Fibroblast of lung (primary cell): Measurements from ENCODE around the gene NDUFS5. TPM values are rescaled to one million over a fixed set of nuclear protein-coding genes. Genes with fewer than 3 reads are reported as not detected.

Experiments
- DNase-seq, 2 donors: peaks; one replicate each; pipeline versions ENCODE4 v3.0.0 to v3.0.0-alpha.2; 2010; ENCODE audit warnings: low read depth in 2 of 2
- H2AFZ ChIP-seq: 2 replicates; pipeline ENCODE4 v1.5.1; 2012; ENCODE audit warnings: low read length, control low read depth, inconsistent platforms
- H3K27ac ChIP-seq: 2 replicates; pipeline ENCODE4 v1.5.1; 2011; ENCODE audit warnings: low read length, control low read depth; ENCODE audit not compliant: insufficient read depth
- H3K27me3 ChIP-seq: 2 replicates; pipeline ENCODE4 v1.5.1; 2011; ENCODE audit warnings: mild to moderate bottlenecking, low read length; ENCODE audit not compliant: control insufficient read depth, insufficient read depth
- H3K36me3 ChIP-seq: 2 replicates; pipeline ENCODE4 v1.5.1; 2011; ENCODE audit warnings: low read length; ENCODE audit not compliant: control insufficient read depth, insufficient read depth
- H3K4me1 ChIP-seq: 2 replicates; pipeline ENCODE4 v1.5.1; 2011; ENCODE audit warnings: low read length; ENCODE audit not compliant: control insufficient read depth, insufficient read depth; ENCODE audit errors: extremely low read depth
- H3K4me2 ChIP-seq: 2 replicates; pipeline ENCODE4 v1.5.1; 2011; ENCODE audit warnings: low read length, control low read depth; ENCODE audit not compliant: insufficient read depth; ENCODE audit errors: extremely low read depth
- H3K4me3 ChIP-seq, 4 experiments: fragments of 200-600 bp in 1 of 4; sonication (generic) in 1 of 4; replicated peaks in 1 of 4; 2 replicates each; pipeline ENCODE4 v1.5.1; 2011 to 2016; ENCODE audit warnings: low read length in 4 of 4, low read depth in 3 of 4, mild to moderate bottlenecking in 3 of 4, control low read depth in 2 of 4, inconsistent platforms in 1 of 4, mixed read lengths in 1 of 4; ENCODE audit not compliant: insufficient read depth in 1 of 4; ENCODE audit errors: control extremely low read depth in 1 of 4
- H3K79me2 ChIP-seq: 2 replicates; pipeline ENCODE4 v1.5.1; 2012; ENCODE audit warnings: mild to moderate bottlenecking, low read length, inconsistent platforms; ENCODE audit not compliant: control insufficient read depth, insufficient read depth
- H3K9ac ChIP-seq: 2 replicates; pipeline ENCODE4 v1.5.1; 2011; ENCODE audit warnings: mild to moderate bottlenecking, low read length, control low read depth; ENCODE audit not compliant: insufficient read depth
- H3K9me3 ChIP-seq: 2 replicates; pipeline ENCODE4 v1.5.1; 2012; ENCODE audit warnings: low read depth, low read length; ENCODE audit not compliant: control insufficient read depth, insufficient read depth
- H4K20me1 ChIP-seq: 2 replicates; pipeline ENCODE4 v1.5.1; 2011; ENCODE audit warnings: low read length; ENCODE audit not compliant: control insufficient read depth, insufficient read depth; ENCODE audit errors: extremely low read depth
- EZH2 ChIP-seq: IDR thresholded peaks from 2 replicates; pipeline ENCODE4 v1.5.1; 2012; ENCODE audit warnings: low read length, control low read depth, mild to moderate bottlenecking; ENCODE audit errors: missing control alignments
- polyA plus RNA-seq, 2 donors: library from polyadenylated mRNA; depleted of rRNA in 1 of 2; stranded (reverse) in 1 of 2; unstranded in 1 of 2; fragments of >200 nt; gene quantifications; 2 replicates each; pipeline ENCODE4 v1.2.1, GENCODE V29; 2011 to 2012; ENCODE audit warnings: missing spikeins in 1 of 2
- total RNA-seq: library from RNA; depleted of rRNA; stranded (reverse); fragments of >200 nt; gene quantifications from 2 replicates; pipeline ENCODE4 v1.2.1, GENCODE V29; 2014
- TF ChIP-seq, protein P1 (sequence below), 2 donors: IDR thresholded peaks in 1 of 2; conservative IDR thresholded peaks in 1 of 2; 1 replicate in 1 of 2; 2 replicates in 1 of 2; pipeline ENCODE4 v1.5.1; 2011 to 2012; ENCODE audit warnings: low read length in 2 of 2, control low read depth in 1 of 2, inconsistent platforms in 1 of 2, low read depth in 1 of 2, mild to moderate bottlenecking in 1 of 2

NDUFS5 gene
- total and polyA plus RNA-seq, 2 donors (not counting 1 experiment from before 2014, with no cell fraction given), result 501 to 572 TPM

DNA sequence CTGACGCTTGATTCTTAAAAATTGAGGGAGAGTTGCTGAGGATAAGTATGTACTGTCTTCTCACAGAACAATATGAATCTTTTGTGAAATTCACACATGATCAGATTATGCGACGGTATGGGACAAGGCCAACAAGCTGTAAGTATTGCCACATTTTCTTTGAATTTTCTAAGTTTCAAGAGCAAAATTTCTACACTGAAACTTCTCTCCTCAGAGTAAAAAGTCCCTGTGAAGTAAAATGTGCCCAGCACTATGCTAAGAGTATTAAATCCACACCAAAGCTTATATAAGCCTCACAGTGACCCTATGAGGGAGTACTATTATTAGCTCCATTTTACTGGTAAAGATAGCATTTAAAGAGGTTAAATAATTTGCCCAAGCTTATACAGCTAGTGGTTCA is 22.9 kb upstream of the NDUFS5 start:
- TF ChIP-seq, protein P1, sequence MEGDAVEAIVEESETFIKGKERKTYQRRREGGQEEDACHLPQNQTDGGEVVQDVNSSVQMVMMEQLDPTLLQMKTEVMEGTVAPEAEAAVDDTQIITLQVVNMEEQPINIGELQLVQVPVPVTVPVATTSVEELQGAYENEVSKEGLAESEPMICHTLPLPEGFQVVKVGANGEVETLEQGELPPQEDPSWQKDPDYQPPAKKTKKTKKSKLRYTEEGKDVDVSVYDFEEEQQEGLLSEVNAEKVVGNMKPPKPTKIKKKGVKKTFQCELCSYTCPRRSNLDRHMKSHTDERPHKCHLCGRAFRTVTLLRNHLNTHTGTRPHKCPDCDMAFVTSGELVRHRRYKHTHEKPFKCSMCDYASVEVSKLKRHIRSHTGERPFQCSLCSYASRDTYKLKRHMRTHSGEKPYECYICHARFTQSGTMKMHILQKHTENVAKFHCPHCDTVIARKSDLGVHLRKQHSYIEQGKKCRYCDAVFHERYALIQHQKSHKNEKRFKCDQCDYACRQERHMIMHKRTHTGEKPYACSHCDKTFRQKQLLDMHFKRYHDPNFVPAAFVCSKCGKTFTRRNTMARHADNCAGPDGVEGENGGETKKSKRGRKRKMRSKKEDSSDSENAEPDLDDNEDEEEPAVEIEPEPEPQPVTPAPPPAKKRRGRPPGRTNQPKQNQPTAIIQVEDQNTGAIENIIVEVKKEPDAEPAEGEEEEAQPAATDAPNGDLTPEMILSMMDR (conservative IDR thresholded peaks at IDR 0.05 in 1 of 2, IDR thresholded peaks at IDR 0.05 in 1 of 2; ENCODE audit: low read depth in 1 of 2, low read length in 2 of 2), result no peak
- no peak for TF ChIP-seq EZH2
- Histone ChIP-seq H3K9ac (no peak overlapping the region), H3K36me3 (peaks cover 14% of the 10 kb centered on the region)

DNA sequence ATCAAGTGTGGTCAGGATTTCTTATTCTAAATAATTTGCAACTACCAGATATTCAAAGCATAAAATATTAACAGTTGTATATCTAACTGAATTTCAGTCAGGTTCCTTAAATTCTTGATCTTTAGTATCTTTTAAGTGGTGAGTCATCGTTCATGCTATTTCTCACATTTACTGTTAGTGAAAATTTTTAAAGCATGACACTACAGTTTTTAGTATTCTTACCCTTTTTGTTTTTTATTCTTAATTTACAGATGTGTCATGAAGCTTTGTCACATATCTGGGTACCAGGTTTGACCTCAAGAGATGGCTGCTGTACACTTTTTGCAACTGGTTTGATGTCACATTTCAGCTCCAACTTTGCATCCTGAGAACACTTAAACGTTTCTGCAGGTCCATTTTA is 22.4 kb upstream of the NDUFS5 start:
- no peak overlapping the region for H3K4me2 ChIP-seq
- no peak overlapping the region for H2AFZ ChIP-seq
- H3K79me2 ChIP-seq, result peaks cover 9% of the 10 kb centered on the region
- peaks cover 7% of the 10 kb centered on the region for H3K4me1 ChIP-seq
- no peaks in the 10 kb centered on the region for H3K27me3 ChIP-seq
- no peak for TF ChIP-seq EZH2
- TF ChIP-seq, protein P1 (conservative IDR thresholded peaks at IDR 0.05 in 1 of 2, IDR thresholded peaks at IDR 0.05 in 1 of 2; ENCODE audit: low read depth in 1 of 2, low read length in 2 of 2), result no peak
- no peak overlapping the region for H3K27ac ChIP-seq
- no peaks in the 10 kb centered on the region for H4K20me1 ChIP-seq
- peak in 1 of 2 donors; percentile 48 for DNase-seq
- no peaks in the 10 kb centered on the region for H3K9me3 ChIP-seq
- H3K9ac ChIP-seq, result no peak overlapping the region
- no peak overlapping the region for H3K4me3 ChIP-seq
- H3K36me3 ChIP-seq, result peaks cover 14% of the 10 kb centered on the region

More for the DNA sequence above, 22.9 kb upstream of the NDUFS5 start:
- Histone ChIP-seq H3K79me2 (peaks cover 11% of the 10 kb centered on the region), H3K9me3 (no peaks in the 10 kb centered on the region), H4K20me1 (no peaks in the 10 kb centered on the region), H3K27me3 (no peaks in the 10 kb centered on the region), H3K4me3 (no peak overlapping the region), H3K27ac (no peak overlapping the region), H3K4me2 (no peak overlapping the region), H2AFZ (no peak overlapping the region), H3K4me1 (peaks cover 7% of the 10 kb centered on the region)
- DNase-seq, result no peak

DNA sequence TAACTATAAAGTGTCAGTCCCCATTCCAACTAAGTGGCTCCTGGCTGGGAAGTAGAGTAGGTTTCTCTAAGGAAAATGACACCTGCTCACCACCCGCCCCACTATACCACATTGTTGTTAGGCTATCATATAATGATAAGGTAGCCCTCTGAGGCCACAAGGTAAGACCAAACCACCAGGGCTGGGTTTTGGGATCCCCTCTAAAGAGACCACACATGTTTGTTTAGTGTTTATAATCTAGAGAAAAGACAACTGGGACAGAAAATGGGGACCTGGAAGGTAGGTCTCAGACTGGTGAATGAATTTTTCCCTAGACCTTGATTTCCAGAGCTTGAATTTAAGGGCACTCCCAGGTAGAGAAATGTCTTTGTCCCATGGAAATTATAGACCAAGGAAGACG is 19.9 kb upstream of the NDUFS5 start:
- Histone ChIP-seq H3K4me1 (peaks cover 7% of the 10 kb centered on the region), H3K4me3 (no peak overlapping the region), H3K27me3 (no peaks in the 10 kb centered on the region), H3K9ac (no peak overlapping the region), H2AFZ (no peak overlapping the region), H3K36me3 (peaks cover 17% of the 10 kb centered on the region), H3K27ac (no peak overlapping the region), H3K4me2 (no peak overlapping the region), H3K79me2 (peaks cover 3% of the 10 kb centered on the region), H3K9me3 (no peaks in the 10 kb centered on the region), H4K20me1 (no peaks in the 10 kb centered on the region)
- TF ChIP-seq, protein P1 (conservative IDR thresholded peaks at IDR 0.05 in 1 of 2, IDR thresholded peaks at IDR 0.05 in 1 of 2; ENCODE audit: low read depth in 1 of 2, low read length in 2 of 2), result no peak
- no peak for TF ChIP-seq EZH2
- no peak for DNase-seq
